A549 (cell line): ENCODE data around the gene TOR1B.

ENCODE experiments used
- CBX2 ChIP-seq: fragments of 200-600 bp; sonication (generic); IDR thresholded peaks from 2 replicates; pipeline ENCODE4 v1.6.1; 2016; ENCODE audit warnings: low read depth, mild to moderate bottlenecking, borderline replicate concordance
- CEBPB ChIP-seq, 2 experiments: fragments of >200 bp in 1 of 2; sonication (Bioruptor Twin) in 1 of 2; formaldehyde crosslinking in 1 of 2; IDR thresholded peaks; 2 replicates each; pipeline ENCODE4 v1.6.1; 2012 to 2016
- HMGXB4 ChIP-seq: fragments of 250-450 bp; sonication (Bioruptor Pico); IDR thresholded peaks from 2 replicates; pipeline ENCODE4 v1.5.0; 2021; ENCODE audit warnings: mild to moderate bottlenecking, moderate library complexity, borderline replicate concordance
- PBX3 ChIP-seq: IDR thresholded peaks from 2 replicates; pipeline ENCODE4 v1.6.1; 2012
- RAD21 ChIP-seq, 2 experiments: fragments of >200 bp in 1 of 2; sonication (Bioruptor Twin) in 1 of 2; formaldehyde crosslinking in 1 of 2; IDR thresholded peaks in 1 of 2; conservative IDR thresholded peaks in 1 of 2; 2 replicates in 1 of 2; 3 replicates in 1 of 2; pipeline ENCODE4 v1.6.1; 2012 to 2018; ENCODE audit warnings: inconsistent platforms in 1 of 2
- RARB ChIP-seq: fragments of 250-450 bp; sonication (Bioruptor Pico); IDR thresholded peaks from 2 replicates; pipeline ENCODE4 v1.8.0; 2021; ENCODE audit warnings: mild to moderate bottlenecking, moderate library complexity
- SMC3 ChIP-seq: fragments of >200 bp; sonication (Bioruptor Twin); formaldehyde crosslinking; IDR thresholded peaks from 3 replicates; pipeline ENCODE4 v1.6.1; 2018; ENCODE audit warnings: inconsistent platforms
- ZFP36 ChIP-seq: fragments of 450-650 bp; IDR thresholded peaks from 2 replicates; pipeline ENCODE4 v1.6.1; 2014; ENCODE audit warnings: borderline replicate concordance; ENCODE audit not compliant: partially characterized antibody
- ZSCAN20 ChIP-seq: fragments of 250-450 bp; sonication (Bioruptor Pico); IDR thresholded peaks from 2 replicates; pipeline ENCODE4 v1.8.0; 2022; ENCODE audit warnings: mild to moderate bottlenecking, moderate library complexity
- TF ChIP-seq, protein P1 (sequence below): fragments of >200 bp; sonication (Bioruptor Twin); formaldehyde crosslinking; IDR thresholded peaks from 3 replicates; pipeline ENCODE4 v1.5.1; 2016

DNA sequence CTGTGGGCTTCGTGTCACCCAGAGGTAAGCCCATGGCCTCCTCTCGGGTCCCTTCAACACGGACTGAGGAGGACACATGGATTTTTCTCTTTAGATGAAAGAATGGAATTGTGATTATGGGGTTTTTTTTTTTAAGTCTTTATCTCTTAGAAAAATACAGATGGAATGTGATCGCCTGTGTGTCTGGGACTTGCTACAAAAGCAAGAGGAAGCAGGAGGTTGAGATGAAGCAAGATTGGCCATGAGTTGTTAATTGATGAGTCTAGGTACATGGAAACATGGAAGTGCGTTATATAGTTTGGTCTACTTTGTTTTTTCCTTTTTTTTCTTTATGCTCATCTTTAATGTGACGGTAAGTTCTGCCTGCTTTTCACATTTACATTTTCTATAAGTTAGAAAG is 46.9 kb downstream of the TOR1B start:
- TF ChIP-seq, protein P1, sequence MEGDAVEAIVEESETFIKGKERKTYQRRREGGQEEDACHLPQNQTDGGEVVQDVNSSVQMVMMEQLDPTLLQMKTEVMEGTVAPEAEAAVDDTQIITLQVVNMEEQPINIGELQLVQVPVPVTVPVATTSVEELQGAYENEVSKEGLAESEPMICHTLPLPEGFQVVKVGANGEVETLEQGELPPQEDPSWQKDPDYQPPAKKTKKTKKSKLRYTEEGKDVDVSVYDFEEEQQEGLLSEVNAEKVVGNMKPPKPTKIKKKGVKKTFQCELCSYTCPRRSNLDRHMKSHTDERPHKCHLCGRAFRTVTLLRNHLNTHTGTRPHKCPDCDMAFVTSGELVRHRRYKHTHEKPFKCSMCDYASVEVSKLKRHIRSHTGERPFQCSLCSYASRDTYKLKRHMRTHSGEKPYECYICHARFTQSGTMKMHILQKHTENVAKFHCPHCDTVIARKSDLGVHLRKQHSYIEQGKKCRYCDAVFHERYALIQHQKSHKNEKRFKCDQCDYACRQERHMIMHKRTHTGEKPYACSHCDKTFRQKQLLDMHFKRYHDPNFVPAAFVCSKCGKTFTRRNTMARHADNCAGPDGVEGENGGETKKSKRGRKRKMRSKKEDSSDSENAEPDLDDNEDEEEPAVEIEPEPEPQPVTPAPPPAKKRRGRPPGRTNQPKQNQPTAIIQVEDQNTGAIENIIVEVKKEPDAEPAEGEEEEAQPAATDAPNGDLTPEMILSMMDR, result no peak
- no peak for TF ChIP-seq RARB
- no peak for TF ChIP-seq PBX3
- no peak for TF ChIP-seq RAD21 (conservative IDR thresholded peaks at IDR 0.05 in 1 of 2, IDR thresholded peaks at IDR 0.05 in 1 of 2)
- no peak for TF ChIP-seq HMGXB4 (CRISPR knock-in tag)
- TF ChIP-seq CBX2, result no peak
- no peak for TF ChIP-seq ZFP36
- no peak for TF ChIP-seq ZSCAN20 (CRISPR knock-in tag)
- no peak for TF ChIP-seq SMC3
- TF ChIP-seq CEBPB (IDR thresholded peaks at IDR 0.05), result no peak
